Endothelial cell of umbilical vein (primary cell): ENCODE results near the gene PAPLN. TPM values are rescaled to one million over a fixed set of nuclear protein-coding genes. Genes with fewer than 3 reads are reported as not detected.

Experiments
- BruUV-seq: library from RNA; stranded (reverse); fragments of 400-500 nt; replicated peaks from 2 replicates; lab custom pipeline; 2021; lab: Mats Ljungman, UMichigan
- CTCF ChIA-PET: fragments of 300-600, 350-600 bp; sonication (Branson Sonifier 250); formaldehyde crosslinking; loops from one replicate; lab custom pipeline; 2021; ENCODE audit warnings: antibody characterized with exemption, inconsistent platforms; lab: Charles Lee
- POLR2A ChIA-PET: fragments of 300-600, 350-600 bp; sonication (Branson Sonifier 250); formaldehyde crosslinking; loops from one replicate; lab custom pipeline; 2021; ENCODE audit warnings: antibody characterized with exemption, inconsistent platforms; lab: Charles Lee
- DNase-seq: peaks from one replicate; pipeline ENCODE4 v3.0.0-alpha.2; 2011; ENCODE audit warnings: low read depth, low spot score
- FAIRE-seq: peaks from 2 replicates; lab custom pipeline; 2011; peaks lifted over from hg19 to GRCh38; lab: Jason Lieb, UNC
- H2AFZ ChIP-seq: 2 replicates; pipeline ENCODE4 v1.6.0; 2012; ENCODE audit warnings: low read depth, low read length, control low read depth, inconsistent platforms
- H3K27ac ChIP-seq: 2 replicates; pipeline ENCODE4 v1.5.1; 2011; ENCODE audit warnings: low read depth, mild to moderate bottlenecking, control low read depth, low read length, moderate library complexity; ENCODE audit not compliant: insufficient read depth
- H3K27me3 ChIP-seq, 2 experiments: 2 replicates each; pipeline versions ENCODE4 v1.6.0 to v1.6.1; 2011; ENCODE audit warnings: low read length in 2 of 2, mixed read lengths in 1 of 2; ENCODE audit not compliant: control insufficient read depth in 2 of 2, insufficient read depth in 2 of 2
- H3K36me3 ChIP-seq, 2 experiments: 2 replicates in 1 of 2; 3 replicates in 1 of 2; pipeline ENCODE4 v1.5.1; 2011; ENCODE audit warnings: low read length in 2 of 2, mild to moderate bottlenecking in 1 of 2, moderate library complexity in 1 of 2; ENCODE audit not compliant: control insufficient read depth in 2 of 2, insufficient read depth in 2 of 2; ENCODE audit errors: extremely low read depth in 1 of 2
- H3K4me1 ChIP-seq: 3 replicates; pipeline ENCODE4 v1.5.1; 2011; ENCODE audit warnings: mild to moderate bottlenecking, low read length; ENCODE audit not compliant: control insufficient read depth, insufficient read depth; ENCODE audit errors: extremely low read depth
- H3K4me2 ChIP-seq: 2 replicates; pipeline ENCODE4 v1.6.1; 2011; ENCODE audit warnings: low read length, control low read depth, mixed read lengths; ENCODE audit not compliant: insufficient read depth
- H3K4me3 ChIP-seq, 3 experiments: fragments of 200-600 bp in 1 of 3; sonication (generic), shearing (Covaris generic) in 1 of 3; replicated peaks in 1 of 3; 2 replicates each; pipeline ENCODE4 v1.5.1; 2011 to 2016; ENCODE audit warnings: control low read depth in 3 of 3, low read length in 3 of 3, mild to moderate bottlenecking in 2 of 3, inconsistent platforms in 1 of 3, low read depth in 1 of 3, moderate library complexity in 1 of 3; ENCODE audit not compliant: insufficient read depth in 1 of 3
- H3K79me2 ChIP-seq: 2 replicates; pipeline ENCODE4 v1.6.0; 2012; ENCODE audit warnings: low read length, inconsistent platforms; ENCODE audit not compliant: control insufficient read depth, insufficient read depth
- H3K9ac ChIP-seq: replicated peaks from 2 replicates; pipeline ENCODE3; 2011; ENCODE audit warnings: low read length, control low read depth; ENCODE audit not compliant: insufficient read depth; ENCODE audit errors: extremely low read depth
- H3K9me1 ChIP-seq: replicated peaks from 3 replicates; pipeline ENCODE4 v1.6.0; 2011; ENCODE audit warnings: mild to moderate bottlenecking, low read length; ENCODE audit not compliant: control insufficient read depth, insufficient read depth; ENCODE audit errors: extremely low read depth
- H3K9me3 ChIP-seq: replicated peaks from 2 replicates; pipeline ENCODE4 v1.5.1; 2012; ENCODE audit warnings: low read length, inconsistent platforms; ENCODE audit not compliant: control insufficient read depth, insufficient read depth
- H4K20me1 ChIP-seq: replicated peaks from 2 replicates; pipeline ENCODE3; 2011; ENCODE audit warnings: mild to moderate bottlenecking, low read length; ENCODE audit not compliant: control insufficient read depth, insufficient read depth; ENCODE audit errors: extremely low read depth
- CTCF ChIP-seq, 2 donors: IDR thresholded peaks; 1 replicate in 1 of 2; 2 replicates in 1 of 2; pipeline ENCODE4 v1.5.1; 2011; ENCODE audit warnings: low read length in 2 of 2, mild to moderate bottlenecking in 2 of 2, moderate library complexity in 2 of 2, control low read depth in 1 of 2, inconsistent platforms in 1 of 2, low read depth in 1 of 2; ENCODE audit not compliant: insufficient read depth in 1 of 2; ENCODE audit errors: extremely low read depth in 1 of 2
- JUN ChIP-seq: IDR thresholded peaks from 2 replicates; pipeline ENCODE4 v1.6.1; 2011; ENCODE audit warnings: borderline replicate concordance, low read depth; ENCODE audit not compliant: insufficient read length, insufficient read depth
- MYC ChIP-seq: IDR thresholded peaks from one replicate; pipeline ENCODE4 v1.6.1; 2011; ENCODE audit warnings: mild to moderate bottlenecking, low read depth, low read length
- POLR2AphosphoS5 ChIP-seq: IDR thresholded peaks from 2 replicates; pipeline ENCODE4 v1.6.1; 2012; ENCODE audit warnings: low read depth, mild to moderate bottlenecking, control low read depth, low read length, moderate library complexity; ENCODE audit not compliant: insufficient read depth
- dilution Hi-C: fragments of 300-500 bp; cut with MboI; formaldehyde crosslinking; loops from one replicate; pipeline ENCODE4 v1.15.0; 2019; ENCODE audit warnings: low sequenced_read_pairs; ENCODE audit not compliant: extremely low pct_ligation_motif_present
- intact Hi-C: fragments of 100-400 bp; cut with micrococcal nuclease; formaldehyde crosslinking; loops from one replicate; pipeline ENCODE4 v1.10.0; 2022
- polyA plus RNA-seq, 4 experiments: library from polyadenylated mRNA; depleted of rRNA in 3 of 4; stranded (reverse) in 3 of 4; unstranded in 1 of 4; fragments of >200 nt; gene quantifications; 2 replicates each; pipeline versions ENCODE4 v1.2.1 to v1.2.3, GENCODE V29; 2011 to 2012; ENCODE audit warnings: missing spikeins in 1 of 4
- total RNA-seq: library from RNA; stranded (reverse); gene quantifications from 2 replicates; pipeline ENCODE4 v1.2.3, GENCODE V29; 2021

The PAPLN gene
- total and polyA plus RNA-seq, 2 donors (not counting 3 experiments of a cell fraction or from before 2014, with no cell fraction given) = 5.5 to 6.4 TPM

- Histone ChIP-seq H3K36me3 (peaks cover 9 to 18% of the 10 kb centered on the region in 2 experiments), H3K9me3 (no peaks in the 10 kb centered on the region), H3K9me1 (no peaks in the 10 kb centered on the region), H3K4me2 (no peak overlapping the region), H3K27ac (no peak overlapping the region), H3K9ac (no peak overlapping the region), H4K20me1 (no peaks in the 10 kb centered on the region), H3K4me3 (no peak overlapping the region), H3K79me2 (no peaks in the 10 kb centered on the region), H3K27me3 (no peaks in the 10 kb centered on the region), H2AFZ (no peak overlapping the region), H3K4me1 (no peaks in the 10 kb centered on the region)
- TF ChIP-seq MYC = no peak
- TF ChIP-seq POLR2AphosphoS5 = no peak
- CTCF ChIA-PET = interaction anchor here (1.6 to 2.6 kb wide), 2 partner anchors 9 to 185 kb away, joined by 9 to 12 read pairs; no protein-coding TSS in a partner anchor
- DNase-seq (no peak), FAIRE-seq (no peak)
- POLR2A ChIA-PET = no interaction called here
- intact Hi-C loops = no loop called here
- dilution Hi-C loops = loop anchor here (25.0 kb wide), 1 partner anchor 176 kb away; the partner anchor contains the start of gene NUMB
- BruUV-seq = no TSS peak
Measured at GRCh38 chr14:73286598-73286997, 49.3 kb downstream of the PAPLN start.

DNA sequence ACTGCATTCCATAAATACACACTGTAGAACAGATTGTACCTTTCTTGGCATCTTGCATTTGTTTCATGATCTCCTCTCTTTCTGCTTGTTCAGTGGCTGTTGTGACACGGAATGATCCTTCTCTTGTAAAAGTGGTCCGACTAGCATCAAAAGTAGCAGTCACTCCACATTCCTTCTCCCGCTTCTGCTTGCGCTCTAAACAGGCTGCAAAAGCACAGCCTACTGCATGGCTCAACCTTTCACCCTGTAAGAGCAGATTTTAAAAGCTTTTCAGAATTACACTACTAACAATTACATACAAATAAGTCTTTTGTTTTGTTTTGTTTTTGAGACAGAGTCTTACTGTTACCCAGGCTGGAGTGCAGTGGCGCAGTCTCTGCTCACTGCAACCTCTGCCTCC, 49.8 kb downstream of the PAPLN start:
- intact Hi-C loops (no loop called here), dilution Hi-C loops (loop anchor here (25.0 kb wide), 1 partner anchor 175 kb away; the partner anchor contains the start of gene NUMB)
- Histone ChIP-seq H3K4me2 (no peak overlapping the region), H3K36me3 (peaks cover 11 to 13% of the 10 kb centered on the region in 2 experiments), H3K4me1 (no peaks in the 10 kb centered on the region), H2AFZ (no peak overlapping the region), H3K9me3 (no peaks in the 10 kb centered on the region), H3K79me2 (no peaks in the 10 kb centered on the region), H3K27me3 (no peaks in the 10 kb centered on the region), H3K27ac (no peak overlapping the region), H4K20me1 (no peaks in the 10 kb centered on the region), H3K9me1 (no peaks in the 10 kb centered on the region), H3K4me3 (no peak overlapping the region), H3K9ac (no peak overlapping the region)
- ChIA-PET CTCF (interaction anchor here (0.8 to 2.6 kb wide), 4 partner anchors 8 to 184 kb away, joined by 3 to 12 read pairs (median 6); no protein-coding TSS in a partner anchor), POLR2A (no interaction called here)
- TF ChIP-seq JUN = no peak
- TF ChIP-seq CTCF (IDR thresholded peaks at IDR 0.05; ENCODE audit: extremely low read depth in 1 of 2, insufficient read depth in 1 of 2, low read depth in 1 of 2, low read length in 2 of 2) = no peak
- BruUV-seq = no TSS peak
- DNase-seq = no peak
- FAIRE-seq = no peak
